HG02798 (cell line): Measurements from ENCODE around the gene INPP5D.
"Not testable (repeated sequence)": the region's sequence is repeated elsewhere in the genome, so short reads cannot be mapped to it uniquely, and the experiment has no call there.

Experiments
- ATAC-seq: cut with Tn5 transposase; IDR thresholded peaks from one replicate; pipeline ENCODE4 v1.9.1; 2021; ENCODE audit warnings: mild to moderate bottlenecking; ENCODE audit not compliant: unreplicated experiment, poor library complexity

Gene INPP5D

DNA sequence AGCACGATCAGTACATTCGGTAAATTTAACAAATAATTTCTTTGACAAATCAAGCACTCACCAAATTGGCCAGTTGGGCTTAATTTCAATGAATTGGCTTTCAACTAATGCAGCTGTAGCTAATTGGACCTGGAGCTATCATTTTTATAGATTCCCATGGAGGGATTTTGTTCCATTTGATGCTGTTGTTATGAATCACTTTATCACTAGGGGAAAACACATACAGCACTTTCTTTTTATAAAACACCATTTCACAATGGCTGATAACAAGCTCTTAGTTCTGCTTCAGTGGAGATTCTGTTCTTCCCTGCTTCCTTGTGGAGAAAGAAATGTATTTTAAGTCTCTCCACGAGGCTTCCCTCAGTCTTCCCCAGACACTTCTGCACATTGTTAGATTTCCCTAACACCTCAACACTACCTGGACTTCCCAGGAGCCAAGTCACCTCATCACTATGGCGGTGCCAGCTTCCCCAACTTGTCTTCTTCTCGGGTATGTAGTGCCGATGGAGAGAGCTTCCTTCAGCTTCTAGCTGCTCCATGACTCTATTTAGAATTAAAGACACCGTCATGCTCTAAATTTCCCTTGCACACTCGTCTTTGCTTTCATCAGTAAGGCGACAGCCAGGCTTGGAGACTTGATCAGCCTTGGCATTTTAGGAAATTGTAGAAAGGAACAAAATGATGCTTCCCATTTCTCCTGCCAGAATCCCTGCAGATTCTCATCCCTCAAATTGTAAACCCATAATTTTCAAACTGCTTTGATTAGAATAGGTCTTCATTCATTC lies 72.0 kb downstream of the INPP5D start:
- no peak for ATAC-seq

DNA sequence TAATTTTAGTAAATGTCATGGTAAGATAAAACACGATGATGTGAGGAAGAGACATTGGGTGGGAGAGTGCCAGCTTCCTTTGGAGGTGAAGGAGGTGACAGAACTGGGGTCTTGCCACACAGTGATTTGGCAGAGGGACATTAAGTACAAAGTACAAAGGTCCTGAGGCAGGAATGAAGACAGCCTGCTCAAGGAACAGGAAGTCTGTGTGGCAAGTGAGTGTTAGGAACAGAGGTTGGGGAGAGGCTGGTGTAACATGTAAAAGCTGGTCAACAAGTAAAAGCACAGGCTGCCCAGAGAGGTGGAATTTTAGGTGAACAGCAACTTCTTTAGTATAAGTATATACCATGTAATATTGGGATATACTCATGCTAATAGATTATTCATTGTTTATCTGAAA lies 73.1 kb downstream of the INPP5D start:
- no peak for ATAC-seq

DNA sequence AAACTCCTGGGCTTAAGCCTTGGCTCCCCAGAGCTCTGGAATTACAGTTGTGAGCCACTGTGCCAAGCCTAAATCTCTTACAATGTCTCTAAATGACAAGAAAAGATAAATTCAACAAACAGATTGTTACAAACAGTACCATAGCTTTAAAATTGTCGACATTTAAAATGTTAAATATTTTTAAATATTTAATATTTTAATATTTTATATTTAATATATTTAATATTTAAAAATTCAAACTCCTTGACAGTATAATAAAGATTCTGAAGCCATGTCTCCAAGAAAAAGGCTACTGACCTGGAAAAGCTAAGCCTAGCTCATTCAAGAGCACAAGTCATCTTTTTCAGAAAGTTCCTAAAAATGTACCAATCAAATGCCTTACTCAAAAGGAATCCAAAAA lies 75.3 kb downstream of the INPP5D start:
- no peak for ATAC-seq

DNA sequence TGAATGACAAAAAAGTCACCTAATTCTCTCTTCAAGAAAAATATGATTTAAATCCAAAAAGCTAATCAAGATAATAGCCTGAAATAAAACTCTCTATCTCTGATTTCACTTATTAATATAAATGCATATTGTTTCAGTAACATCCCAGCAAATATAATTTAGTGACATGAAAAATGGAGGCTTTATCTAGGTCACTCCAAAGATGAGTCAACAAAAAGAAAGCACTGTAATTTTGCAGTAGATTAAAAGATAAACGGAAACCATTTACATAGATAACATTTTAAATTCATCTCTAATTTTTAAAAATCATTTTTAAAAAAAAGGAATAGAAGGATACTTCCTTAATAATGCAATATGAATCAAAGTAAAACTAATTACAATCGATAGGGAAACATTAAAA lies 76.9 kb downstream of the INPP5D start:
- ATAC-seq, result no peak

DNA sequence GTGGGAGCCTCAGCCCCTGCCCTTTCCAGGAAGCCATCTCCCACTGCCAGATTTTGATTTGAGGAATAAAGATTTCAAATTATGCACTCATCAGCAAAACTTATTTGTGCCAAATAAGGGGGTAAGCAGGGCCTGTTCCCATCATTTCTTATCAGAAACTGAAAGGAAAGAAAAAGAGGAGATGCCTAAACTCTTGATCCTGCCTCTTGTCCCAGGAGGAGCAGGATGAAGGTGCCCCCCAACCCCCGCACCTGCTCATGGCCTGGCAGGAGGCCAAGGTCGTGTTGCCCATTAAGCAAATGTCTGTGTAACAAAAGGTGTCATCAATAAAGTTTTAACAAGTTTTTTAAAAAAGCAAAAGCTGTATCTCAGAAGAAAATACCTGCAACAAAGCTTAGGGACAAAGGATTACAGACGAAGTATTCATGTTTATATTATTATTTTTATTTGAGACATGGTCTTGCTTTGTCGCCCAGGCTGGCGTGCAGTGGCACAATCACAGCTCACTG lies 80.0 kb downstream of the INPP5D start:
- no peak for ATAC-seq

DNA sequence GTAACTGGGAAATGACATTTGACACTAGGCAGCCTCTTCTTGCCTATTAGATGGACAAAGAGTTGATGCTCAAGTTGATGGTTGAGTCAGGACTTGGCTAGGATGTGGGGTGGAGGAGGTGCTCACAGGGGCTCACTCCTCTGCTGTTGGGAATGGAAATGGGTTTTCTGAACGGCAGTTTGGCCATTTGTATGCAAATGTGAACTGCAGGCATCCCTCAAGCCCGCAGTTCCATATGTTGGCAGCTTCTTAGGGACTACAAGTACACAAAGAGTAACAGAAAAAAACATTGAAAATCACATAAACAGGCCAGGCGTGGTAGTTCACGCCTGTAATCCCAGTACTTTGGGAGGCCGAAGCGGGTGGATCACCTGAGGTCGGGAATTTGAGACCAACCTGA lies 80.8 kb downstream of the INPP5D start:
- ATAC-seq, result no peak

DNA sequence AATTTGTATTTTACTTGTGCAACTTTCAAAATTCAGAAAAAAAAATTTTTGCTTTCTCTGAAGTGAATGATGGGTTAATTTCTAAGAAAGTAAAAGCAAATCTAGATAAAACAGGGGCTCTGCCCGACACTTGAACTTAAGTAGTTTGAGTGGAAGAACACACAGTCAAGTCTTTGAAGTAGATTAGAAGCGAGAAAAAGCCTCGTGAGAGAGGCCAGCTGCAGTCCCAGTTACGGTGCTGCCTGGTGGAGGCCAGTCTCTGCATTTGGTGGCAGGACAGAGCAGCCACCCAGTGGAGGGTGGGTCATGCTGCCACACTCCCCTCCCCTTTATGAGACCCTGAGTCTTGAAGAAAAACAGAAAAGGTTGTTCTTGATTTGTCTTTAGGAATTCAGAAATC lies 81.8 kb downstream of the INPP5D start:
- ATAC-seq, result peak; percentile 11

DNA sequence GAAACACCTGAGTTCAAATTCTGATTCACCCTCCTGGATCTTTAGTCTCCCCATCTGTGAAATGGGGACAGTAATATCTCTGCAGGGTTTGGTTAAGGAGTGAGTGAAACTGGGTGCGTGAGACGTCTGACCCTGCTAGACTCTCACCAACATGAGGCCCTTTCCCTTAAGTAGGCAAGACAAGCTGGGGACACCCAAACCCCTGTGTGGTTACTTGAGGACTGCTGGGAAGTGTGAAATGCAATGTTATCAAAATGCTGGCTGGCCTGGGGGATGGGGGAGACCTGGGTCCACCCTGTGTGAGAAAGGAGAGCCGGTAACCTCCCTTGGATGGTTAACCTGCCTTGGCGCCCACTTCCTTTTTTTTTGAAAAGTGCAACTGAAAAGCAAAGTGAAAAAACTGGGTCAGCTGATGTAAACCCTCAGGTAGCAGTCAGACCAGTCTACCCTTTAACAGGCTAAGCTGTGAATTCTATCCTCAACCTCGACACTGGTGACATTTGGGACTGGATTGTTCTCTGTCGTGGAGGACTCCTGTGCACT lies 82.3 kb downstream of the INPP5D start:
- ATAC-seq, result peak; percentile 85

DNA sequence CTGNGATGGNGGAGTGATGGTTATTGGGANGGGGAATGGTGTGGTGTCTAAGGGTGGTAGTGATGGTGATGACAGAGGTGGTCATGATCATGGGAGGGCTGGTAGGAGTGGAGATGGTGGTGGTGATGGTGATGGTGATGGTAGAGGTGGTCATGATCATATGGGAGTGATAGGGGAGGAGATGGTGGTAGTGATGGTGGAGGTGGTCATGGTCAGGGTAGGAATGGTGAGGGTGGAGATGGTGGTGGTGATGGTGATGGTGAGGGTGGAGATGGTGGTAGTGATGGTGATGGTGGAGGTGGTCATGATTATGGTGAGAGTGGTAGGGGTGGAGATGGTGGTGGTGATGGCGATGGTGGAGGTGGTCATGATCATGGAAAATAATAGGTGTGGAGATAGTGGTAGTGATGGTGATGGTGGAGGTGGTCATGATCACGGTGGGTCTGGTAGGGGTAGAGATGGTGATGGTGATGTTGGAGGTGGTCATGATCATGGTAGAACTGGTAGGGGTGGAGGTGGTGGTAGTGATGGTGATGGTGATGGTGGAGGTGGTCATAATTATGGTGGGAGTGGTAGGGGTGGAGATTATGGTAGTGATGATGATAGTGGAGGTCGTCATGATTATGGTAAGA lies 83.7 kb downstream of the INPP5D start:
- no peak for ATAC-seq

DNA sequence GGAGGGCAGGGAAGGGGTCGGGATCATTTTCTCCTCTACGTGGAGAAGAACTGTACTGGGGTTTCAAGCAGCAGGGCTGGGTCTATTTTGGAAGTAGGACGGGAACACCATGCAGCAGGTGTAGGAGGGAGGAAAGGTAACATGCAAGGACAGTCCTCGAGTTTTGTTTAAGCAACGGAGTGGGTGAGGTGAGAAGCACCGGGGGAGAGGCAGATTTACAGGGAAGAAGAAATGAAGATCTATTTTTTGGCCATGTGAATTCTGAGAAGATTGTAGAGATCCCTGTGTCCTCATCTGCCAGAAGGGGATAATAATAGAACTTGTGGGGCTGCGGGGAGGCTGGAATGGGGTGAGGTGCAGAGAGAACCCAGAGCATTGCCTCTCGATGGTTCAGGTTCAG lies 85.6 kb downstream of the INPP5D start:
- ATAC-seq, result no peak

DNA sequence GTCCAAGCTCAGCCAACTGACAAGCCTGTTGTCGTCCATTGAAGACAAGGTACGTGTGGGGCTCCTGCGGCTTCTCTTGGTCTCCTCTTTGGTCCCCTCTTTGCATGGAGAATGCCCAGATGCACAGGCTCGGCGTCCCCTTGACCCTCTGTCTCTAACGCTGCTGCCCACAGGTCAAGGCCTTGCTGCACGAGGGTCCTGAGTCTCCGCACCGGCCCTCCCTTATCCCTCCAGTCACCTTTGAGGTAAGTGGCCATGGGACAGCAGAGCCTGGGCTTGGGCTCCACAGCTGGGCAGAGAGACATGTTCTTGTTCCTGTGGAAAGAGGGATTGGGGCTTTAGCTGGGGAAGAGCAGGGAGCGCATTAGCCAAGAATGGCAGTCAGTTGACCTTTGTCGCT lies 86.1 kb downstream of the INPP5D start:
- no peak for ATAC-seq

DNA sequence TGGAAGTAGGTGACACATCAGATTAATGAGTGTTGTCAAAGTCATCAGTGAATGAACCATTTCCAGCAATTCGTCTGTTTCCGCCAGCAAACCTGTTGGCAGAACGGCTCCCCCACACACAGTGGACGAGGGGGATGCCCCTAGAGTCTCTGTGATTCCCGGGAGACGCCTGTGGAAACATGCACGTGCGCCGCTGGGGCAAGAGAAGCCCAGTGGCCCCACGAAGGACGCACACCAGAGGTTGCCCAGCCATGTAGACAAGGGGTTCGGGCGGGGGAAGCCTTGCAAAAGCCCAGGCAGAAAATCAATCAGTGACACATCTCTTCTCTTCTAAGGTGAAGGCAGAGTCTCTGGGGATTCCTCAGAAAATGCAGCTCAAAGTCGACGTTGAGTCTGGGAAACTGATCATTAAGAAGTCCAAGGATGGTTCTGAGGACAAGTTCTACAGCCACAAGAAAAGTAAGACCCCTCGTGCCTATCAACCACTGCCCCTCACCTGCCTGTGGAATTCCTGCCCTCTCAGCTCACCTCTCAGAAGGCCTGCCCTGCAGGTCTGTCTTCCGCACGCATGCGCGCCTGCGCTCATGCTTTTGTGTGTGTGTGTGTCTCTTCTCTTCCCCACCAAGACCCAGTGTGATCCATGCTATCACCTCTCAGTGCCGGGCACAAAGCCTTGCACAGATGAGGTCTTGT lies 87.1 kb downstream of the INPP5D start:
- no peak for ATAC-seq

DNA sequence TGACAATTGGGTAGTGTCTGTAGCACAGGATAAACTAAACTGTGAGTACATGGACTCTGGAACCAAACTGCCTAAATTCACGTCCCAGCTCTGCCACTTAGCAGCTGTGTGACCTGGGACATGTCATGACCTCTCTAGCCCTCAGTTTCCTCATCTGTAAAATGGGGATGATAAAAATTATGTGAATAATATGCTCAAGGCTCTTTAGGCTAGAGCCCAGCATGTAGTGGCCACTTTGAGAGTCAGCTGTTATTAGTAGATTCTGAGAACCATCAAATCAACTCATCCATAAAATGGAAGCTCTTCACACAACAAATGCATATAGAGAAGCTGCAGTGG lies 87.7 kb downstream of the INPP5D start:
- ATAC-seq, result no peak

DNA sequence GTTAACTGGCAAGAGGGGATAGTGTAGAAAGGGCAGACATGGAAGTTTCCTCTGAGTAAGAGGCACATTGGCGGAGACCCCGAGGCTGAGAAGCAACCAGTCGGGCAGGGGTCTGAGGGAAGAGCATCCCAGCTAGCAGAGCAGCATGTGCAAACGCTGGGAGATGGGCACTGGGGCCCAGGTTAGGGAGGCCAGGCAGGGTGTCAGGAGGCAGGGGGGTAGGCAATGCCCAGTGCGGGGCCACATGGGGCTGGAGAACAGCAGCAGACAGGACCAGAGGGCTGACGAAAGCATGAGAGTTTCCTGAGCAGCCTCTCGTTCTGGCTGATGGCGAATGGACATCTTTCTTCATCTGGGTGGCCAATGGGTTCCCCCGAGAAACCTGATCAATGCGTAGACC lies 88.2 kb downstream of the INPP5D start:
- ATAC-seq, result no peak

DNA sequence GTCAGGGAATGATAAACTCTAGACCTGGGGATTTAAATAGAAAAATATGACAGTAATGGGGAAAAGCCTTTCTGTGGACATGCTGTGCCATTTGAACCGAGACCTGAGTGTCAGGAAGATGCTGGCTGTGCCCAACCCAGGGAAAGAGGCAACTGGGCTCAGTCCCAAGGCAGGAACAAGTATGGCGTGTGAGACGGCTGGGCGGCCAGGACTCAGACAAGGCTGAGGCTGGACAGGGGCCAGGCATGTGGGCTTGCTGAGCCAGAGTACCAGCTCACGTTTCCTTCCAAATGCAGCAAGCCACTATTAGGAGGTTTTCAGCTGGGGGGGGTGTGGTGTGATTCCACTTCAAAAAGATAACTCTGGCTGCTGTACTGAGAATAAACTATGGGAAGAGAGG lies 92.4 kb downstream of the INPP5D start:
- no peak for ATAC-seq

DNA sequence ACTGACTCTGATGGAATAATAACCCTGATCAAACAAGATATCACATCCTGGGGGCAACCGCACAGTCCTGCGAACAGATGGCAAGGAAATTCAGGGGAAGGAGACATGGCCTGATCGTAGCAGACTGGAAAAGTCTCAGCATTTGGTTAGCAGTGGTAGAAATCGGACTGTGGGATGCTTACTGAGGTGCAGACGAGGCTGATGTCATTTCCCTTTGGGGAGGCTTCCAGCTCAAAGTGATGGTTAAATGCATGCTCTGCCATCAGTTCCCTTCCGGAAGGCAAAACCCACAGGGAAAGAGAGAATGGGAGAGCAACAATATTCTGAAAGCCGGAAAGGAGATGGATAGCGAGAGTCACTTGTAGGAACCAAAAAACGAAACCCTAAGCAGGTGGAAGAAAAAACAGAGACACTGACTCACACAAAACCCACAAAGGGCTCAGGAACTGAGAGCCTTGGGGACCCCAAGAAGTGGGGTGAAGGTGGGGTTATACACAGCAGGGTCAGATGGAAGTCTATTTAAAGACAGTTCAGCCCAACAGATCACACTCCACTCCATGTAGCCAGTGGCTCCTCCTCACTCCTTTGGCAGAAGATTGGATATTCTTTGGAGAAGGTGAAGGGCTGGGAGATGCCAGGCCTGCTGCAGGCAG lies 93.1 kb downstream of the INPP5D start:
- no peak for ATAC-seq

DNA sequence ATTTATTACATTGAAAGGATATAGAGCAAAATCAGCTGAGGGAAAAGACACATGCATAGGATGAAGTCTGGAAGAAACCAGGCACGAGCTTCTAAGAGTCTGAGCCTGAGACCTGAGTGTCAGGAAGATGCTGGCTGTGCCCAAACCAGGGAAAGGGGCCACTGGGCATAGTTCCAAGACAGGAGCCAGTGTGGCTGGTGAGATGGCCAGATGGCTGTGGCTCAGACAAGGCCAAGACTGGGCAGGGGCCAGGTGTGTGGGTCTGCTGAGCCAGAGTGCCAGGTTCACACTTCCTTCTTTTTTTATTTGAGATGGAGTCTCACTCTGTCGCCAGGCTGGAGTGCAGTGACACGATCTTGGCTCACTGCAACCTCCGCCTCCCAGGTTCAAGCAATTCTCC lies 95.9 kb downstream of the INPP5D start:
- no peak for ATAC-seq

DNA sequence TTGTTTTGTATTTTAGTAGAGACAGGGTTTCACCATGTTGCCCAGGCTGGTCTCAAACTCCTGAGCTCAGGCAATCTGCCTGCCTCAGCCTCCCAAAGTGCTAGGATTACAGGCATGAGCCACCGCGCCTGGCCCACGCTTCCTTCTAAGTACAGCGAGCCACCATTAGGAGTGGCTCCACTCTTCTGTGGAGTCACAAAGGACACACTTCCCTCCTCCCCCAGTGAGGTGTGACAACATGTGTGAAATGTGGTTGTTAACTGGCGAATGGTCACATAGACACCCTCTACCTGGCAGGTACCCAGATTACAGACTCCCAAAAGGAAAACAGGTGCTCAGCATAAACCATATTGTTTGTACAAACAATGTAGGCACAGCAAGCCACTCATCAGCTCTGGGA lies 96.3 kb downstream of the INPP5D start:
- ATAC-seq, result not testable (repeated sequence)

DNA sequence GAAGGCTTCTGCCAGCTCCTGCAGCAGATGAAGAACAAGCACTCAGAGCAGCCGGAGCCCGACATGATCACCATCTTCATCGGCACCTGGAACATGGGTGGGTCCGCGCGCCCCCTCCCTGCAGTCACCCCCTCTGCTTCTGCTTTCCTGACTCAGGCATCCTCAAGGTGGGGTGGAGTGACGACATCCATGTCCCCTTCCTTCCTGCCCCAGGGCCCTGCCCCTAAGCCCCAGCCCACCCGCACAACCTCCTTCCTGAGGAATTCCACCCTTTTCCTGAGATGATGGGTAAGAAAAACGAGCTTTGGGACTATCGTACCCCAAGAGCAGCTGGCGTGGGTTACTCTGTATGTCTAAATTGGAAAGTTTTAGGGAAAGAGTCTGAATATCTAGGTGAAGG lies 101.6 kb downstream of the INPP5D start:
- ATAC-seq, result no peak

DNA sequence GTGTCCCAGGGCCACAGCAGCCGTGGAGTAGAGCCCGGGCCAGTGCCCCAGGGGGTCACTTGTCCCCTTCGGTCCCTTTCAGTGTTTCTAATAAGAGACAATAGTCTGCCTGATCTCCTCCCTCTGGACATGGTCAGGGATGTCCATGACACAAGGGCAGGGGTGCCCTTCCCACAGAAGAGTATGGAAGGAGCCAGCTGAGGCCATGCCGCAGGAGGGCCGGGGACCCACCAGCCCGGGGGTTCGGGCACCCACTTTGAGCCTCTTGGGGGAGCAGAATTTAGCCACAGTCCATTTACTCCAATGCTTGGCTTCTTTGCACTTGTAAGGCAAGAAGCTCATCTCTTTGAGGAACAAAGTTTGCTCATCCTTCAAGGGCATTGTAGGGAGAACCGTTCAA lies 102.6 kb downstream of the INPP5D start:
- ATAC-seq, result no peak
